Measurements from ENCODE around the gene PPP1R7.
A peak's percentile ranks its signal among the peaks of the same experiment; 100 is the strongest.

PPP1R7 gene

GRCh38 chr2:241141214-241141770, 9.0 kb upstream of the PPP1R7 start:
- no peak for DNase-seq

- DNase-seq: no peak
Observed at GRCh38 chr2:241142063-241142462, 8.2 kb upstream of the PPP1R7 start.

DNA sequence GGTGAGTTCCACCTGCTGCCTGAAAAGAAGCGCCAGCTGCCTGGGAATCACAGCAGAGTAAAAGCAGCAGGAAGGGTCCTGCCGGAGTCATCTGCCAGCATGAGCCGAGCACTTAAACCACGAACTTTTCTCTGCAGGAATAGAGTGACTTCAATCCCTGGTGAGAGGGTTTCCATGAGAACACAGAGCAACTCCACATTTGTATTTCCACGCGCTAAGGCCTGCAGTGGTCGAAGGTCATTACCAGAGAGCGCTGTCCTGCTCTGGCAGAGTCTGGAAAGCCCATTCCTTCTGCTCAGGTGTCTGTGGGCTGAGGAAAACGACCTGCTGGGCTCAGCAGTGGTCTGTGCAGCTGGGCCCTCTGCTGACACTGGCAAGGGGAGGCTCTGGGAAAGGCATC, 7.7 kb upstream of the PPP1R7 start:
- no peak for DNase-seq

DNA sequence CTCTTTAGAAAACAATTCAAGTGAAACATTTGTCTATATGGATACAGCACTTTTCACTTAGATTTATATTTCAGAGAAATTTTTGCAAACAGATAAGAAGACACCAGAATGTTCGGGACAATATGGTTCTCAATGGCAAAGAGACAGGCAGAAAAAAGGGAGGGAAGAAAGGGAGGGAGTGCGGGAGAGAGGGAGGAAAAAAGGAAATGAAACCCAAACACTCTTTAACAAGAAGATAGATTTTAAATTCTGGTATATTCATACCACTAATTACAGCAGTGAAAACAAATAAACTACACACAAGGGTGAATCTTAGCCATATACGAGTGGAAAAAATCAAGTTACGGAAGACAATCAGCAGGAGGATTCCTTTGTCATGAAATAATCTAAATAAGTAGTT, 4.0 kb upstream of the PPP1R7 start:
- no peak for DNase-seq

DNA sequence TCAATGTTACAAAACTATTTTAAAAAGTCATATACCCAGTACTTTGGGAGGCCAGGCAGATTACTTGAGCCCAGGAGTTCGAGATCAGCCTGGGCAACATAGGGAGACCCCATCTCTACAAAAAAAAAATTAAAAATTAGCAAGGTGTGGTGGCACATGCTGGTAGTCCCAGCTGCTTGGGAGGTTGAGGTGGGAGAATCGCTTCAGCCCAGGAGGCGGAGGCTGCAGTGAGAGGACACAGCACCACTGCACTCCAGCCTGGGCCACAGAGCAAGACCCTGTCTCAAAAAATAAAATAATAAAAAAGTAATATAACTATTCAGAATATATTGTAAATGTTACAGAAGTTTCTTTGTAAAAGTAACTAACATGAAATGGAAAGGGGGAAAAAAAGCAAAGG, 2.9 kb upstream of the PPP1R7 start:
- no peak for DNase-seq

DNA sequence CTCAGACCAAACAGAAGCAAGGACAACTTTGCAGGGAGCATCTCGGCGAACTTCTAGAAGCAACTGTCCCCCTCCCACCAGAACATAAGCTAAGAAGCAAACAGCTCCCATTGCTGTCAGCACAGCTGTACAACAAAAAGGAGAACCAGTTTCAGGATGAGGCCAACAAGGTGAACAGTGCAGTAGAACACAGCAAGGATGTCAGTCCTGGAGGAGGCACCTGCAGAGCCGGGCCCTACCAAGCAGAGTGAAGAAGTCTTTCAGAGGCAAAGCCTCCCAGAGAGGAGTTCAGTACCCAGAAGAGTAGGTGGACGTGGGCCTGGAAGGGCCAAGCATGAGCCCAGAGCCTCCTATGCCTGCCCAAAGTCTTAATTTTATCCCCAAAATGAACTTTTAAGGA, 2.0 kb upstream of the PPP1R7 start:
- no peak for DNase-seq

DNA sequence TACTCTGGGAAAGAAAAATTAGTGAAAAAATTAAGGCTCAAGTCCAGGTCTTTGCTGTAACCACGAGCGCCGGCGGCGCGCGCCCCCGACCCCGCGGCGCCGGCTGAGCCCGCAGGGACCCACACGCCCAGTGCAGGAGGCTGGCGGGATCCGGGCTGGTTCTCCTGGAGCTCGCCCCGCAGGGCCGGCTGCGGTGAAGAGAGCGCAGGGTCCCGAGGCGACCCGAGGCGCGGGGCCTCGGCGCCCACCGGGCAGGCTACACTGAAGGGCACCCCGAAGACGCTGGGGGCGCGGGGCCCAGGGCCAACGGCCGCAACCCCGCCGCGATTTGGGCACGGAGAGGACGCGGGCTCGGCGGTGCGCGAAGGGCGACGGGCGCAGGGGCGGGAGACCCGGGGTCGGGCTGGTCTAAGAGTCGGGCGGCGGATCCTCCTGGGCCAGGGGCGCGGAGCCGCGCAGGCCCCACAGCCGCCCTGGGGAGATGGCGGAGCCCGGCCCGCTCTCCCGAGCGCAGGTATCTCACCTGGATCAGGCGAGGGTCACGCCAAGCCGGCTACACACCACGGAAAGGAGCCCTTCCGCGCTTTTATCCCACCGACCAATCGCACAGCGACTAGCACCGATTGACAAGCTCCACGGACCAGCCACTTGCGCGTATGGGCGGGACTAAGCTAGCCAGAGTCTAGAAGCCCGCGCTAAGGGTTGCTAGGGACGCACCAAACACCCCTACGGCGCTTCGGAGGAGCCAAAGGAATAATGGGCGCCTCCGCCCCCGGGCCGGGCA, 1.2 kb upstream of the PPP1R7 start, which contains the start of gene PASK:
TSS of gene PASK (minus strand) at position 582 of the 784 bp plus-strand sequence. CDS start 6,440 bp downstream, outside the sequence.
- DNase-seq: peak; percentile 94

GRCh38 chr2:241149675-241149924, 667 bp upstream of the PPP1R7 start:
- DNase-seq: no peak

DNA sequence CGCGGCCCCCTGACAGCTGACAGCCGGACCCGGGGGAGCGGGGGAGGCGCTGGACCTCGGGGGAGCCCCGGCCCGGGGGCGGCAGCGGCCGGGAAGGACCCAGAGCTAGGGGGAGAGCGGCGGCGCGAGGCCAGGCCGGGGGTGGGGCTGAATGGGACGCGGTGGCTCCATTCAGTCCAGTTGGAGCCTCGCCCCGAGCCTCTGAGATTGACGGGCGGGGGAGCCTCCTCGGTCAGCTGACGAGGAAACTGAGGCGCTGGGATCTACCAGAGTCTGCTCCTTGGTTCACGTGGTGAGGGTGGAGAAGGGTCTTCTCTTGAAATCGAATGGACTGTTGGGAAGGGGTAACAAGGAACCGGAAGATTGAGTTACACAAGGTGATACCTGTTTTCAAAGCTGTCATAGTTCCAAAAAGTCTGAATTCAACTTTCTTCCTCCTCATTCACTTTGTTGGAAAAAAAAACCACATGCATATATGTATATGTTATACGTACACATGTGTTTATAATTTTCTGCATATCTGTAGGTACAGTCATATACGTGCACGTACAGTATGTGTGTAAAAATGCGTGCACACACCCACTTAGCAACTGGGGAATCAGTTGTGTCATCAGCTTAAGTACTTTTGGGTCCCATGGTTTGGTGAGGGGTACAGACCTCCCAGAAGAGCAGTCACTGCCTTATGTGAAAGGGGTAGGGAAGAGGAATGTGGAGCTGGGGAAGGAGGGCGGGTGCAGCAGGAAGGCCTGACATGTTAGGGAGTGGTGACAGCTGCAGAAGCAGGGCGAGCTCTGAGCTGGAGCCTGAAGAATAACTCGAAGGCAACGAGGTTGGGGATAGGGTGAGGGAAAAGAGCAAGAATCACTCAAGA, 628 bp downstream of the PPP1R7 start:
- no peak for DNase-seq

GRCh38 chr2:241151934-241152660, 1.8 kb downstream of the PPP1R7 start:
- DNase-seq: no peak

DNA sequence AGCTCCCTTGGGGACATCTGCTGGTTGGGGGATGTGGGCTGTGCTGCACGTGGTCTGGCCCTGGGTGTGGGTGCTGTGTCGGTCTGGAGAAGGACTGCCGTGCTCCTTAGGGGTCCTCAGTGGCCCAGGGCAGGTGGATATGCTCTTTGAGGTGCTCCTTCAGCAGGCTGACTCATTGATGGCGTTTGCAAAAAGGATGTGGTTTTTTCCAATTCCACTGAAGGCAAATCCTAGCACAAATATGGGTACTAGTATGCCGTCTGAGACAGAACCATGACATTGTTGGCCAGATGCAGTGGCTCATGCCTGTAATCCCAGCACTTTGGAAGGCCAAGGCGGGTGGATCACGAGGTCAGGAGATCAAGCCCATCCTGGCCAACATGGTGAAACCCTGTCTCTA, 3.3 kb downstream of the PPP1R7 start:
- no peak for DNase-seq

DNA sequence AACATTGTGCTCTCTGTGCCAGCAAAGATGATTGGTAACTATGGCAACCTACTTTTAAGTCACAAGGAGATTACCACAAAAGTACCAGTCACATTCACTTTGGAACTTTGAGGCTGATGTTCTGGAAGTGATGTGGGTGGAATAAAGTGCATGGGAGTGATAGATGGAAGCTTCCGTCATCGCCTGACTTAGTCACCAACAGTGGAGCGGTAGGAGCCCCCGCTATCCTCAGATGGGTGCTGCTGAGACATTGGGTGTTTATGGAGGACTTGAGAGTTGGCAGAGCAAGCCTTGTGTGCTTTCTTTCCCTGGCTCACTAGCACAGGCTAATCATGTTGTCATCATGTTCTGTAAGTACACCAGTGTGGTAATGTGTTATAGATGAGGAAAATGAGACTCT, 4.6 kb downstream of the PPP1R7 start:
- DNase-seq: no peak

- no peak for DNase-seq
Observed at GRCh38 chr2:241155936-241156335, 5.7 kb downstream of the PPP1R7 start.

- DNase-seq: peak; percentile 57
Observed at GRCh38 chr2:241156971-241157441, 6.7 kb downstream of the PPP1R7 start.

DNA sequence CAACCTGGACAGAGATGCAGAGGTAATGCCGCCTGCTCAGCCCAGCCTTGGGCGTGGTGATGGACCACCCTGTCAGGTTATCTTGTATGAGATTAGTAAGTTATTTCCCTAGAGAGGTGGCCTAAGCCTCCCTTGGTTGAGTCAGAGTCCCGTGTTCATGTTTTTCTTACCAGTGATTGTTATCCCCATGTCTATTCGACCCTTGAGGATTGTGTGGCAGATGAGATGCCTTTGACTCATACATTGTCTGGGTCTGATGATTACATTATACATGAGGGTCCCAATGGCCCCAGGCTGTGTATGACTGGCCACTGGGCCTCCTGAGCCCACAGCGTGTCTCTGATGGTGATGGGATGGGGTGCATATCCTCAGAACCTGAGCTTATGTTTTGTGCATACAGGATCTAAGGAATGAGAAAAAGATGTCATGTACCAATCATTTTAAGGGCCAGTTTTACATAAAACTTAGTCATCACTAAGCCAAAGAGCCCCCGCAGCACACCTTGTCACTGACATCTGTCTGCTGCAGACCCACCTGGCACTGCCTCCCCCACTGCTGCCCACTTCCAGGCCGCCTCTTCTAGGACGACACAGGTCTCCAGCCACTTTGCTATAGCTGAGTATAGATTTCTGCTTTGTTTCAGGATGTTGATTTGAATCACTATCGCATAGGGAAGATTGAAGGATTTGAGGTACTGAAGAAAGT, 7.7 kb downstream of the PPP1R7 start:
- no peak for DNase-seq

DNA sequence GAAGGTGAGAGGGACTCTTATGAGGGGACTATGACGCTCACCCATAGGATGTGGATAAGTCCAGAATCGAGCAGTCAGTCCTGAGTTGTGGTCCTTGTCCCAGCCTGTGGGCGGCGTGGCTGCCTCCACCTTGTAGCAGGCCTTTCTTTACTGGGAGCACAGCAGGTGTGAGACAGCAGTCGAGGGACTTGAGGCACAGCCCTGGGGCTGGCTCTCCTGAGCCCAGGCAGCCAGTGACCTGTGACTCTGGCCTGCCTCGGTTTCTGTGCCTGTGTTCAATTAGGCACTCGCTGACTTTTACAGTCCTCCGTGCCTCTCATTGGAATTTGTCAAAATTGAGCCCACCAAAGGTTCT, 8.3 kb downstream of the PPP1R7 start:
- no peak for DNase-seq

DNA sequence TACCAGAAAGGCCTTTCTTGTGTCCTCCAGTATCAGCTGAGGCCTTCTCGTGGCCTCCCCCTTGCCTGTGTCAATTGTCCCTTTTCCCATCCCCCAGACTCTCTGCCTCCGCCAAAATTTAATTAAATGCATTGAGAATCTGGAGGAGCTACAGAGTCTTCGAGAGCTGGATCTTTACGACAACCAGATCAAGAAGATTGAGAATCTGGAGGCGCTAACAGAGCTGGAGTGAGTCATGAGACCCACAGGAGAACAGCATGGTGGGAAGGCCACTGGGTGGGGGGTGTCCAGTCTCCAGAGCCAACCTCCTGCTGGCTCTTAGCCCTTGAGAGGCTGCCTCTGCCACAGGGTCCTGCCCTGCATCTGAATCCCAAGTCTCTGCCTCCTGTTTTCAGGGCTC, 8.8 kb downstream of the PPP1R7 start:
- DNase-seq: no peak

DNA sequence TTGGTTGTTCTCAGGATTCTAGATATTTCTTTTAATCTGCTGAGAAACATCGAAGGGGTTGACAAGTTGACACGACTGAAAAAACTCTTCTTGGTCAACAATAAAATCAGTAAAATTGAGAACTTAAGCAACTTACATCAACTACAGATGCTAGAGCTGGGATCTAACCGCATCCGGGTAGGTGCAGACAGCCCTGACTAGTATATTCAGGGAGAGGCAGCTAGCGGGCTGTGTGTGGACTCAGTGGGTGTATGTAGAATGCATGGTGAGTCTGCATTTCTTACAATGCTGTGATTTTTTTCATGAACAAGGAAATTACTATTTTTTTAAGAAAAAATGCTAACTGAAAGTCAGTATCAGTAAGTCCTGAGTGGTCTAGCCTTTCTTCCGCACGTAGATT, 10.1 kb downstream of the PPP1R7 start:
- no peak for DNase-seq

GRCh38 chr2:241161646-241162281, 11.5 kb downstream of the PPP1R7 start:
- peak; percentile 35 for DNase-seq

DNA sequence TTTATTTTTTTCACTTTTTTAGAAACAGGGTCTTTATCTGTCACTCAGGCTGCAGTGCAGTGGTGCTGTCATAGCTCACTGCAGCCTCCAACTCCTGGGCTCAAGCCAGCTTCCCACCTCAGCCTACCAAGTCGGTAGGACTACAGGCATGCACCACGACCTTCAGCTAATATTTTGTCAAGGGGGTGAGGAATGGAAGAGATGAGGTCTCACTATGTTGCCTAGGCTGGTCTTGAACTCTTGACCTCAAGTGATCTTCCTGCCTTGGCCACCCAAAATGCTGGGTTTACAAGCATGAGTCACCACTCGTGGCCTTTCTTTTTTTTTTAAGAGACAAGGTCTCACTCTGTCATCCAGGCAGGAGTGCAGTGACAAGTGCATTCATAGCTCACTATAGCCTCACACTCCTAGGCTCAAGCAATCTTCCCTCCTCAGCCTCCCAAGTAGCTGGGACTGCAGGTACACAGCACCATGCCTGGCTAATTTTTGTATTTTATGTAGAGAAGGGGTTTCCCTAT, 13.4 kb downstream of the PPP1R7 start:
- DNase-seq: no peak

- no peak for DNase-seq
Observed at GRCh38 chr2:241168366-241168765, 18.1 kb downstream of the PPP1R7 start.

GRCh38 chr2:241173557-241173956, 23.3 kb downstream of the PPP1R7 start:
- DNase-seq: no peak
